Measurements from ENCODE around the gene BEGAIN. TPM values are rescaled to one million over a fixed set of nuclear protein-coding genes. Genes with fewer than 3 reads are reported as not detected.

The BEGAIN gene
- total RNA-seq, 1 experiment from 2014 or later, result 0.53 TPM

- DNase-seq (ENCODE audit: low spot score), result peak; percentile 8
These were observed 33.0 kb downstream of the BEGAIN start for GRCh38 chr14:100554082-100554677.

DNA sequence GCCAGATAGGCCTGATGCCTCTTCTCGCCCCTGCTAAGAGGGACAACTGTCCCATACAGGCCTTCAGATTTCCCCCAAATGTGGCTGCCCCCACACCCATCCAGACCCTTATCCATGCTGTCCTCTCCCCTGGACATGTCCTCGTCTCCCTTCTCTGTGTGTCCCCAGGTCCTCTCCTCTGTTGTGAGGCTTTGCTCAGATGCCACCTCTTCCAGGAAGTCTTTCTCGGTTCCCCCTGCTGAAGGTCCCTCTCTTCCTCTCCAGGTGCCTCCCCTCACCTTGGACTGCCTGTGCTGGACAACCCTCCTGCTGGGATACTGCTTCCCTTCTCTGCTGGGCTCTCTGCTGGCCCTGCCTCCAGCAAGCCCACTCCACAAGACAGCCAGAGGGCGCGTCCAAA lies 33.7 kb downstream of the BEGAIN start:
- DNase-seq (ENCODE audit: low spot score), result no peak

- DNase-seq (ENCODE audit: low spot score), result no peak
These were observed 34.6 kb downstream of the BEGAIN start for GRCh38 chr14:100552524-100553125.

DNA sequence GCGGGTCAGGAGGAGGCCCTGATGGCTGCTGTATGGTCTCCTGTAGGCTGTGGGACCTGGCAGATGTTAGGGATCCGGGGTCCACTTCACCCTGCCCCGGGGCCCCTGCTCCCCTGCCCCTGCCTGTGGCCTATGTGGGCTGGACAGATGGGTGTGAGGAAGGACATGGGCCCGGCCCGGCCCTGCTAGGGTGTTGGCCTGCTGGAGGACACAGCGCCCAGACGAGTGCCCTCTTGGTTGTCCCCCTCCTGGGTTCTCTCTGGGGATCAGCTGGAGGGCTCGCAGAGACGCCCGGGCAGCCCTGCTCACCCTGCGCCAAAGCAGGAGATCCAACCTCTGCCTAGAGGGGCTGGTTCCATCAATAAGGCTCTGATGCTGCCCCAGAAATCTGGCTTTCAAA lies 36.2 kb downstream of the BEGAIN start:
- no peak for DNase-seq (ENCODE audit: low spot score)

GRCh38 chr14:100549834-100550625 lies 37.2 kb downstream of the BEGAIN start:
- DNase-seq (ENCODE audit: low spot score), result no peak

- DNase-seq (ENCODE audit: low spot score), result no peak
These were observed 38.3 kb downstream of the BEGAIN start for GRCh38 chr14:100548939-100549338.

DNA sequence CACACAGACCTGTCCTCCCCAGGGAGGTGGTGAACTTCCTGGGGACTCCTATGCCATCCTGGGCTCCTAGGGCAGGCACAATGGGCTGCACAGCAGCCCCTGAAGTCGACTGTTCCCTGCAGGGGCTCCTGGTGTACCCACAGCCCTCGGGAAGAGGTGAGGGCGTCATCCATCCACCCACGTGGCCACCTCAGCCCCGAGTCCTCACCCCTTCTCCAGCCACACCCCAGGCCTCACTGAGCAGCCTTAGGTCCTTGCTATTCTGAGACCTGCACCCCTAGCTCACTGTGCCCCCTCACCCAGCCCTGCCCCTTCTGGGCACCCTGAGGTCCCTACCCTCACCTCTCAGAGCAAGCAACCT lies 38.9 kb downstream of the BEGAIN start:
- DNase-seq (ENCODE audit: low spot score), result no peak

- DNase-seq (ENCODE audit: low spot score), result peak; percentile 63
These were observed 39.5 kb downstream of the BEGAIN start for GRCh38 chr14:100547633-100548294.

GRCh38 chr14:100546051-100546443 lies 41.2 kb downstream of the BEGAIN start:
- DNase-seq (ENCODE audit: low spot score), result peak; percentile 22

- no peak for DNase-seq (ENCODE audit: low spot score)
These were observed 41.9 kb downstream of the BEGAIN start for GRCh38 chr14:100545359-100545758.

- no peak for DNase-seq (ENCODE audit: low spot score)
These were observed 42.6 kb downstream of the BEGAIN start for GRCh38 chr14:100544506-100545141.

GRCh38 chr14:100543471-100544455 lies 43.5 kb downstream of the BEGAIN start:
- DNase-seq (ENCODE audit: low spot score), result no peak

- DNase-seq (ENCODE audit: low spot score), result no peak
These were observed 44.5 kb downstream of the BEGAIN start for GRCh38 chr14:100542619-100543205.

DNA sequence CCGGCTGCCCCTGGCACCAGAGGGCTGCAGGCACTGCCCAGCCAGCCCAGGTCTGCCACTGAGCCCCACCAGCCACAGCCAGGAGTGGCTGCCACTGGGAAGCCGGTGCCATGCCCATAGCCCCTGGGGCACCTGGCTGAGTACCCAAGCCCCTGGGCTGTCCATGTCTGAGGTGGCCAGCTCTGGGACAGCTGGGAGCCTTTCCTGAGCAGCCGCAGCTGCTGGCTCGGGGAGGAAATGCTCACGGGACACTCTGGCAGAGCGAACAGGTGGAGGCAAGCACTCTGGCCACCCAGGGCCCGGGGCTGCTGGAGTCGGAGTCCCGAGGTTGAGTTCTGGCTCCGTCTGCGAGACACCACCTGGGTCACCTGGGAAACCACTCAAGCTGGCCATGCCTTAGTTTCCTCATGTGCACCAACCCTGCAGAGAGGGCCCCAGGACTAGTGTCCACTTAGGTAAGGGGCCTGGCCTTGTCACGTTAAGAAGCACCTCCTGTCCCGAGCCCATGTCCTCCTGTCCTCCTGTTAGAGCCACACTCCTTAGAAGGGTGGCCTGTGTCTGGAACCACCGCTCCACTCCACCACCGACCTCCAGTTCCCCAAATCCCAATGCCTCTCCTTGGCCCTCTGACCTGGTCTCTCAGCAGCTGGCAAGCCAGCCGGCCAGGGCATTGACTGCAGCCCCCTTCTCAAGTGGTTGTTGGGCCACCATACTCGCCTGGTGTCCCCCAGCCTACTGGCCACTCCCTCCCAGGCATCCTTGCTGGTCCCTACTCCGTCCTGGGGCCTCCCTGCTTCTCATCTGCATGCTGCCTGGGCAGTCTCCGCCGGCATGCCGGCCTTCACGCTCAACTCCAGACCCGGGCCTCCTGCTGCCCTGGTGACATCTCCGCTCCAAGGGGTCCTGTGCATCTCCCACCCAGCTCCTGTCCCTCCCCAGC lies 45.3 kb downstream of the BEGAIN start:
- no peak for DNase-seq (ENCODE audit: low spot score)

DNA sequence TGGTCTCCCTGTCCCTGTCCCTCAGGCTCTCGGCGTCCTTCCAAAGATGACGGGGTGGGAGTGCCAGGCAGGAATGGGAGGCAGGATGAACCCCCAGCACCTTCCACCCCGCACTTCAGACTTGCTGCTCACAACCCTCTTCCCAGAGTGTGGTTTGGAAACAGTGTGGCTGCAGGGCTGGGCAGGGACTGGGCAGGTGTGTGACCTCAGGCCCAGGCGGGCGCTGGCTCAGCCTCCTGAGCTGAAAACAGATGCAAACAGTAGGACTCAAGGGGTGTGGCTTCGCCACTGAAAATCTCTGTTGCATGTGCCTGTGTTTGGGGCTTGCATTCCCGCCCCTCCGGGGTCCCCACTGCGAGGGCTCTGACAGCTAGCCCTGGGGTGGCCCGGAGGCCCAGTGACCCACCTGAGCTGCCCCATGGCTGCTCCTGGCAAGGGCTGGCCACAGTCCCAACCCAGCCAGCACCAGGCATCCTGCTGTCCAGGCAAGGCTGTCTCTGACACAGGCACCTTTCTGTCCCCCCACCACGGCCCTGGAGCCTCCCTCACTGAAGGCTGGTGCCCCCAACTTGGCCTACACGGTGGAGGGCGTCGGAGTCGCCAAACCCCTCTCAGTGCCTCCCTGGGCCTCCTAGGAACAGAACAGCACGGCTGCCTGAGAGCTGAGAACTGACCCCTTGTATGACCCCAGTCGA lies 46.1 kb downstream of the BEGAIN start:
- no peak for DNase-seq (ENCODE audit: low spot score)

GRCh38 chr14:100540141-100540925 lies 46.9 kb downstream of the BEGAIN start:
- DNase-seq (ENCODE audit: low spot score), result no peak

GRCh38 chr14:100539766-100540140 lies 47.5 kb downstream of the BEGAIN start:
- no peak for DNase-seq (ENCODE audit: low spot score)

All from HT-29 (cell line).